GM12874 (cell line): ENCODE measurements around the gene PPP4R3A.

Source experiments
- CTCF ChIP-seq: IDR thresholded peaks from 2 replicates; pipeline ENCODE4 v1.5.1; 2011; ENCODE audit warnings: low read depth, mild to moderate bottlenecking, control low read depth, low read length, moderate library complexity; ENCODE audit not compliant: insufficient read depth

PPP4R3A gene

DNA sequence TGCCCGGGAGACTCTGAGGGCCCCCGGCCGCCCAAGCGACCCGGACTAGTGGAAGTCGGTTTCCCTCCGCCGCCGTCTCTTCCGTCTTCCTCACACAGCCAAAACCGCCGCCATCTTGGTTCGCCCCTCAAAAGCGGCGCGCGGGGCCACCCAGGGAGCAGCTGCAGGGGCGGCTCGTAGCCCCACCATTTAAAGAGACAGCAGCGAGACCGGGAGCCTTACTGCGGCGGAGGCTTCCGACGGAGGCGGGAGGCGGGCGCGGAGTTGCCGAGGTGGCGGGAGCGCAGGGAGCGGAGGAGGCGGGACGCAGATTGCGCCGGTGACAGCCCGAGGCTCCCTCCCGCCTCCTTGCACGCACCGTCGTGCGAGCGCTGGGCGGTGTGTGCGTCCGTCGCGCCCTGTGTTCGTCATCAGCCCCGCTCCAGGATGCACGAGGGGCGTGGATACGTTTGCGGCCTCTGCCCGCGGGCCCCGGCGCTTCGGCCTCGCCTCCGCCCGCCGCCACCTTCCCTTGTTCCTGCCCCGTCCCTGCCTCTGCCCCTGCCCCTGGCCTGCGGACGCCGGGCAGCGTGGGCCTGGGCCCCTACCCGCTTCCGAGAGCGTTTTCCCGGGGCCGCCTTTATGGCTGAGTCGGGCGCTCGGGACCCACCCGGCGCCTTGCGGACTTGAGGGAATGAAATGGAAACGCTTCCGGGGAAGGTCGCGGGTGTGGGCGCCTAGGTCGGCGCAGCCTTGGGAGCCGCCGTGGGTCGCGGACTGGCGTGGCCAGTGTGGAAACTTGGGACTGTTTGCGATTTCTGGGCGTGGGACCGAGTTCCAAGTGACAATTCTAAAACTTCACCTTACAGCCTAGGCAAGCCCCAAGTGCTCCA lies at the start of gene PPP4R3A:
Gene PPP4R3A, minus strand, starts transcription at position 140 of the 872 bp plus-strand sequence. CDS start 663 bp downstream, outside the sequence.
- no peak for TF ChIP-seq CTCF

DNA sequence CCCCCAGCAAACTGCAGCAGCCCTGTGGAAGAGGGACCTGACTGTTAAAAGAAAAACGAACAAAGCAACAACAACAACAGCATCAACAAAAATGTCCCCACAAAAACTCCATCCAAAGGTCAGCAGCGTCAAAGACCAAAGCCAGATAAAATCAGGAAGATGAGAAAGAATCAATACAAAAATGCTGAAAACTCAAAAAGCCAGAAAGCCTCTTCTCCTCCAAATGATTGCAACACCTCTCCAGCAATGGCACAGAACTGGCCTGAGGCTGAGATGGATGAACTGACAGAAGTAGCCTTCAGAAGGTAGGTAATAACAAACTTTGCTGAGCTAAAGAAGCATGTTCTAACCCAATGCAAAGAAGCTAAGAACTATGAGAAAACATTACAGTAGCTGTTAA lies 45.4 kb upstream of the PPP4R3A start:
- TF ChIP-seq CTCF, result no peak

GRCh38 chr14:91554535-91555332 lies 44.6 kb upstream of the PPP4R3A start:
- TF ChIP-seq CTCF, result no peak

DNA sequence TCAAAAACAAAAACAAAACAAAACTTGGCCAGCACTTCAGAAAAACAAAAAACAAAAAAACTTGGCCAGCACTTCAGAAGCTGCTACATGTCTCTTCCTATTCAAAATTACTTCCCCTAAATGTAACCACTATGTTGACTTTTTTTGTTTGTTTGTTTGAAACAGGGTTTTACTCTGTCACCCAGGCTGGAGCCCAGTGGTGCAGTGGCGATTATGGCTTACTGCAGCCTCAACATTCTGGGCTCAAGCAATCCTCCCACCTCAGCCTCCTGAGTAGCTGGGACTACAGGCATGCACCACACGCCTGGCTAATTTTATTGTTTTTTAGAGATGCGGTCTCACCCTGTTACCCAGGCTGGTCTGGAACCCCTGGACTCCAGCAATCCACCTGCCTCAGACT lies 38.0 kb upstream of the PPP4R3A start:
- no peak for TF ChIP-seq CTCF

DNA sequence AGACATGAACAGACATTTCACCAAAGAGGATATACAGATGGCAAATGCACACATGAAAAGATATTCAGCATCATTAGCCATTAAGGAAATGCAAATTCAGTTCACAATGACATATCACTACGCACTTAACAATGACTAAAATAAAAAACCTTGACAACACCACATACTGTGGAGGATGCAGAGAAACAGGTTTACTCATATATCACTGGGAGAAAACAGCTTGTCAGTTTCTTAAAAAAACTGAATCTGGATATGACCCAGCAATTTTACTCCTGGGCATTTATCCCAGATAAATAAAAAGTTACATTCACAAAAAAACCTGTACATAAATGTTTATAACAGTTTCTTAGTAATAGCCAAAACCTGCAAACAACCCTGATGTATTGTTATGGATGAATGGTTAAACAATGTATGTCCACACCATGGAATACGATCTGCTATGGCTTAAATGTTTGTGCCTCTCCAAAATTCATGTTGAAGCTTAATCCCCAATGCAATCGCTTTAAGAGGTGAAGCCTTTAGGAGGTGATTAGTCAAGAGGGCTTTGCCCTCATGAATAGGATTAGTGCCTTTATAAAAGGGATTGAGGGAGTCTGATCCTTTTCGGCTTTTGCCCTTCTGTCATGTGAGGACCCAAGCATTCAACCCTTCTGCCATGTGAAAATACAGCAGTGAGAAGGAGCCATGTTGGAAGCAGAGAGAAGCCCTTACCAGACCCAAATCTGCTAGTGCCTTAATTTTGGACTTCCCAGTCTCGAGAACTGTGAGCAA lies 36.0 kb upstream of the PPP4R3A start:
- no peak for TF ChIP-seq CTCF

DNA sequence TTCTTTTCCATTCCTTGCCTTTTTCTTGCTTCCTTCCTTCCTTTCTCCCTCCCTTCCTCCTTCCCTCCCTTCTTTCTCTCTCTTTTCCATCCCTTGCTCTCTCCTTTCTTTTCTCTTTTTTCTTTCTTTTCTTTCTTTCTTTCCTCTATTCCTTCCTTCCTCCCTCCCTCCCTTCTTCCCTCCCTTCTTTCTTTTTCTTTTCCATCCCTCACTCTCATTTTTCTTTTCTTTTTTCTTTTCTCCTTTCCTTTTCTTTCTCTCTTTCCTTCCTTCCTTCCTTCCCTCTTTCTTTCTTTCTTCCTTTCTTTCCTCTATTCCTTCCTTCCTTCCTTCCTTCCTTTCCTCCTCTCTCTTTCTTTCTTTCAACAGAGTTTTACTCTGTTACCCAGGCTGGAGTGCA lies 35.1 kb upstream of the PPP4R3A start:
- TF ChIP-seq CTCF, result no peak

DNA sequence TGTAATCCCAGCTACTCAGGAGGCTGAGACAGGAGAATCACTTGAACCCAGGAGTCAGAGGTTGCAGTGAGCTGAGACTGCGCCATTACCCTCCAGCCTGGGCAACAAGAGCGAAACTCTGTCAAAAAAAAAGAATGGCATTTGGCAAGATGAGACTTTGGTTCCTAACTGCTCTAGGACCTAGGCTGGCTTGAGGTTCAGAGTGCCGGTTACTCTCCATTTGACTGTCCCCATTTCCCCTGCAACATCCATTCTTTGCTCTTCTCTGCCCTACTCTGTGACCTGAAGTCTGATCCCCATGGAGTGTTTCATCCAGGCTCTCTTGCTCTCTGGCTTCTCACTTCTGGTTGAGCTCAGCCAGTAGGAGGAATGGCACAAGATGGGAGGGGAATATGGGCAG lies 26.2 kb upstream of the PPP4R3A start:
- TF ChIP-seq CTCF, result no peak
